Stimulated activated CD8-positive, alpha-beta memory T cell treated with anti-CD3 and anti-CD28 coated beads, Interleukin-2, amount 100 ng/mL, for 48 hours (primary cell): ENCODE data around the gene DNAJB9.
"Not testable (repeated sequence)": the region's sequence is repeated elsewhere in the genome, so short reads cannot be mapped to it uniquely, and the experiment has no call there.

ENCODE experiments used
- DNase-seq, 2 donors: peaks; one replicate each; pipeline ENCODE4 v3.0.0-alpha.2; 2020; ENCODE audit warnings: low read depth in 2 of 2

Gene DNAJB9

GRCh38 chr7:108569381-108570145, at the start of gene DNAJB9, which contains the start of gene THAP5:
Gene DNAJB9, plus strand, starts transcription at chr7:108569874. Its CDS starts 1,853 bp downstream, at chr7:108571727.
Gene THAP5, minus strand, starts transcription at chr7:108569706. Its CDS starts 137 bp downstream, at chr7:108569569.
- DNase-seq, result peak; percentile 95 to 97

- no peak for DNase-seq
Measured at GRCh38 chr7:108522780-108523179, 46.9 kb upstream of the DNAJB9 start.

GRCh38 chr7:108525327-108525984, 44.2 kb upstream of the DNAJB9 start:
- DNase-seq, result peak in 1 of 2 donors; percentile 51

- peak; percentile 99 to 100 for DNase-seq
Measured at GRCh38 chr7:108525985-108526767, 43.5 kb upstream of the DNAJB9 start, which contains the start of gene PNPLA8. Gene PNPLA8, minus strand, starts transcription at chr7:108526135. Its CDS starts 10,644 bp downstream, at chr7:108515491.

- DNase-seq, result no peak
Measured at GRCh38 chr7:108526768-108527017, 43.0 kb upstream of the DNAJB9 start.

- no peak for DNase-seq
Measured at GRCh38 chr7:108528183-108528712, 41.4 kb upstream of the DNAJB9 start.

- DNase-seq, result no peak
Measured at GRCh38 chr7:108529341-108529740, 40.3 kb upstream of the DNAJB9 start.

GRCh38 chr7:108533712-108534111, 36.0 kb upstream of the DNAJB9 start:
- DNase-seq, result no peak

GRCh38 chr7:108535257-108535656, 34.4 kb upstream of the DNAJB9 start:
- DNase-seq, result no peak

GRCh38 chr7:108535744-108536143, 33.9 kb upstream of the DNAJB9 start:
- DNase-seq, result no peak

GRCh38 chr7:108537229-108537628, 32.4 kb upstream of the DNAJB9 start:
- no peak for DNase-seq

GRCh38 chr7:108538236-108538635, 31.4 kb upstream of the DNAJB9 start:
- DNase-seq, result not testable (repeated sequence)

- not testable (repeated sequence) for DNase-seq
Measured at GRCh38 chr7:108538685-108539084, 31.0 kb upstream of the DNAJB9 start.

GRCh38 chr7:108541478-108541877, 28.2 kb upstream of the DNAJB9 start:
- DNase-seq, result no peak

GRCh38 chr7:108548141-108548896, 21.4 kb upstream of the DNAJB9 start:
- DNase-seq, result not testable (repeated sequence)

- not testable (repeated sequence) for DNase-seq
Measured at GRCh38 chr7:108556665-108557064, 13.0 kb upstream of the DNAJB9 start.

GRCh38 chr7:108557191-108557590, 12.5 kb upstream of the DNAJB9 start:
- no peak for DNase-seq

GRCh38 chr7:108557617-108558016, 12.1 kb upstream of the DNAJB9 start:
- no peak for DNase-seq

GRCh38 chr7:108559253-108559652, 10.4 kb upstream of the DNAJB9 start:
- DNase-seq, result no peak

GRCh38 chr7:108561047-108561619, 8.5 kb upstream of the DNAJB9 start:
- DNase-seq, result no peak

GRCh38 chr7:108565987-108566386, 3.7 kb upstream of the DNAJB9 start:
- no peak for DNase-seq
